ENCODE measurements around the gene ACKR4. TPM values are rescaled to one million over a fixed set of nuclear protein-coding genes. Genes with fewer than 3 reads are reported as not detected.

ACKR4 gene
- total RNA-seq, 1 donor from 2014 or later = not detected

GRCh38 chr3:132638706-132639105, 41.6 kb downstream of the ACKR4 start:
- intact Hi-C loops (cut with micrococcal nuclease) = no loop called here

GRCh38 chr3:132641427-132641826, 44.4 kb downstream of the ACKR4 start:
- intact Hi-C loops (cut with micrococcal nuclease) = loop anchor here (10.0 kb wide), 1 partner anchor 387 kb away; no protein-coding TSS in a partner anchor

DNA sequence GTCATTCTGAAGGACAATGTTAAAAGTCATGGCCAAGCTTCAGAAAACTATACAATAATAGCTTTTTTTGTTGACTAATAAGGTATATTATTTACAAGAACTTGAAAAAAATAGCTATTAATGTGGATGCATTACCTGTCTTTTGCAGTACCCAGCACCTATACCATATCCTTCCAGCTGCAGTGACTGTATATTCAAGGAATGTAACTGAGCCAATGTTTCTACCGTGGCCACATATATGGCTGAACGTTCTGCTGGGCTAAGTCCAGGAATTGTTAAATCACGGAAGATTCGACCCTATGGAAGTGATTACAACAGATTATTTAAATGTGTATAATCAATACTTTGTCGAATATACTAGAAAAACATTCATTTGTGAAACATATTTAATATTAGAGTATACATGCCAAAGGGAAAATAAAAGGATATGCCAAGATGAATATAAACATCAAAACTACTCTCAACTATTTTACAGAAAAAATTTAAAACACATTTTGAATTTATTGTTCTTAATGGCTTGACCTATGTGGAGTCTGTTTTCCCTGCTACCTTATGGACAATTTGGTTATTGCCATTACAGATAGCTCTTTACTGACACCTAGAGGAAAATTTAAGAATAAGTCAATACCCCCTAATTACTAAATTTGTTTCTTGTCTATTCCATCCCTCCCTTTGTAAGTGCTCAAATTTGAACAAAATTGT, 44.9 kb downstream of the ACKR4 start:
- intact Hi-C loops (cut with micrococcal nuclease) = loop anchor here (1.0 to 10.0 kb wide), 3 partner anchors 106 to 387 kb away; no protein-coding TSS in a partner anchor

DNA sequence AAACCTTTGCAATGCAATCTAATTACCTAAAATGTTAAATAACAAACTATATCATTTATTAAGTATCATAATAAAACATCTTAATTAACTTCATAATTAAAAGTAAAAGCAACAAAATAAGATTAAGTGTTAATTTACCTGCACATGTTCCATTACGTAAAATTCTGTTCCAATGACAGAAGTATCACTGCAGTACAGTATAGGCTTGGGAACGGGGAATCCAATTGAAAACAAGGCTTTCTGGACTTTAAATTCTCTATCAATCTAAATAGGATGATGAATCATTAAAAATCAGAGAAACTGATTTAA, 45.4 kb downstream of the ACKR4 start:
- intact Hi-C loops (cut with micrococcal nuclease) = loop anchor here (1.0 to 10.0 kb wide), 3 partner anchors 106 to 388 kb away; no protein-coding TSS in a partner anchor

DNA sequence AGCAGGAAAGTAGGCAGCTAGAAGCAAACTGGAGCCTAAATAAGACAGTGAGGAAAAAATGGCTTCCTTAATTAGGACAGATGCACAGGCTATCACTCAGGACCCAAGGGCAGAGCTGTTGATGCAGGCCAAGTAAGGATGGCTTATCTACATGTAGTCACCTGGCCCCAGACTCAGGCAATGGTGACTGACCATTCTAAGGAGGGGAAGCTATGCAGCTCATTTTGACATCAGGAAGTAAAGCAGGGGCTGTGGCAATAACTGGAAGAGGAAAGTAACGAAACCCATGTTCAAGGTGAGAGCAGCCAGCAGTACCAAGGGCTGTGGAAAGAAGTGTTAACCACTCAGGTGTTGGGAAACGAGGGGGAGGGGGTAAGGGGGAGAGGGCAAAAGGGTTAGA, 46.3 kb downstream of the ACKR4 start:
- intact Hi-C loops (cut with micrococcal nuclease) = loop anchor here (10.0 kb wide), 1 partner anchor 389 kb away; no protein-coding TSS in a partner anchor

- intact Hi-C loops (cut with micrococcal nuclease) = loop anchor here (10.0 kb wide), 1 partner anchor 390 kb away; no protein-coding TSS in a partner anchor
These were observed 48.0 kb downstream of the ACKR4 start for GRCh38 chr3:132645058-132645457.

DNA sequence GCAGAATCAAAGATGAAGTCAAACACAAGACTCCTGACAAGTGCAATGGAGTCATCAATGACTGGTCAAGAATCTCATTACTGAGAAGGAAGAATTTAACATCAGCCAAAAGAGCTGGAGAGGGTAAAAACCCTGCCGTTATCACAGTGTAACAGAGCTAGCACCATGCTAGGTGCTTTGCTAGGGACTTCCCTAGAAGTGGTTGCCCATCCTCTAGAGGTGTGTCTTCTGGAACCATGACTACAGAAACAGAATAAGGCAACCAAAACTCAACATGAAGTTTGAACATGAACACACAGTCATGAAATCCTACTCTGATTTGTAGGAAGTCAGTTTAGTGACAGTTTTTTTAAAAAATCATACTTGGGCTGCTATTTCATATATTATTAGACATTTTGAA, 53.1 kb downstream of the ACKR4 start:
- intact Hi-C loops (cut with micrococcal nuclease) = no loop called here

Other genes with a start within 250 kb of the ACKR4 start
- gene DNAJC13, start 179.8 kb upstream of the ACKR4 start, total RNA-seq = 37.5 and 42.3 TPM in 2 replicates
- gene ACAD11, start 62.5 kb downstream of the ACKR4 start, total RNA-seq = 10.4 and 11.2 TPM in 2 replicates
- 38.3 and 46.1 TPM in 2 replicates for gene UBA5, start 63.1 kb downstream of the ACKR4 start, total RNA-seq
- gene NPHP3, start 125.1 kb downstream of the ACKR4 start, total RNA-seq = 18.5 and 19.2 TPM in 2 replicates

Measured in T-helper 2 cell treated with Interferon-gamma antibody and Interleukin-4, amounts not matched to agents 100 ng/mL and 5 ng/mL, for 36 hours (primary cell).